Measurements from ENCODE around the gene KCNIP3.

Gene KCNIP3

DNA sequence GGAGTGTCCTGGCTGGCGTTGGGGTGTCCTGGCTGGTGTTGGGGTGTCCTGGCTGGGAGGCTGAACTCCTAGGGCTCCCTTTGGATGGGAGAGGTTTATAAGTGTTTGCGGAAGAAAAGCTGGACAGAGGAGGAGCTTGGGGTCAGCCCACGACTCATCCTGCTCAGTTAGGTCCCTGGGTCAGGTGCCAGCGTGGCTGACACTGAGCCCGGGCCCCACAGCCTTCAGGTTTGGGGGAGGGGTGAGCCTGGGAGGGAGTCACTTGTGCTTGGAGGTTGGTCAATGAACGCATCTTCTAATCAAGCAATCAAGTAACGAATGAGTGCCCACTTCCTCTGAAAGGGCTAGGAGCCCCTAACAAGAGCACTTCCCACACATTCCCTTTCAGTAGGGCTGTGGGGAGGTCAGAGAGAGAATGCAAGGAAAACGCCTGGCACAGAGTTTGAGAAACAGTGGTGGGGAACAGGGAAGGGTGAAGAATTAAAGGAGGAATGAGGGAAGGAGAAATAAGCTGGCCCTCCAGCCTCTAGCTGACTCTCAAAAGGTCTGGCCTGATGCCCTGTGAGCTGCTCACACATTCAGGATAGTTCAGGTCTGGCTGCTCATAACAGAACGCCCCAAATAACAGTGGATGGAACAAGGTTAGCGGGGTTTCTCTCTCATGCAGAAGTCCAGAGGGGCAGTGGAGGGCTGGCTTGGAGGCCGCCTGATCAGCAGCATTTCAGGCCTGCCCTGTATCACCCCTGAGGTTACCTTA lies 670 bp downstream of the KCNIP3 start:
- FAIRE-seq = no peak

DNA sequence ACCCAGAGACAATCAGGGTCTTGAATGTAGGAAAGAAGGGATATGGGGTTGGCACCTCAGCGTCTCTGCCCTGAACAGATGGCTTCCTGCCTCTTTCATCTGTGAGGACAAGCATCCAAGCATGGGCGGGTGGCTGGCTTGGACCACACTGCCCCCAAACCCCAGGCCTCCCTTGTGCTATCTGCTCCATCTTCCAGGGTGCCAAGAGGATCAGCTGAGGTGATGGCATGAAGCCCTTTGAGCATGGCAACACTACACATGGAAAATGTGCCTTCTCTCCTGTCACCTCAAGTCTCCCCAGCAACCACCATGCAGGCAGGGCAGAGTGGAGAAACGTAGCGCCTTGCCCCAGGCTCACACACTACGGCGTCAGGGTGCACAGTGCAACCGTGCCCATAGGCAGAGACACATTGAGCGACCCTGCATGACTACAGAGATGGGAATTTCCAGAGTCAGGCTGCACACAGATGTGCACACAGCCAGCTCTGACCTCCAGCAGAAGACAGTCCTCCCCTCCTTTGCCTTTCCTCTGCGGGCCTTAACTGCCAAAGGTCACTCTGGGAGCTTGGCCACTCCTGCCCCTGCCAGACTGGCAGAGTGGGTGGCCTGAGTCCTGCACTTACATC lies 1.5 kb downstream of the KCNIP3 start:
- FAIRE-seq = no peak

DNA sequence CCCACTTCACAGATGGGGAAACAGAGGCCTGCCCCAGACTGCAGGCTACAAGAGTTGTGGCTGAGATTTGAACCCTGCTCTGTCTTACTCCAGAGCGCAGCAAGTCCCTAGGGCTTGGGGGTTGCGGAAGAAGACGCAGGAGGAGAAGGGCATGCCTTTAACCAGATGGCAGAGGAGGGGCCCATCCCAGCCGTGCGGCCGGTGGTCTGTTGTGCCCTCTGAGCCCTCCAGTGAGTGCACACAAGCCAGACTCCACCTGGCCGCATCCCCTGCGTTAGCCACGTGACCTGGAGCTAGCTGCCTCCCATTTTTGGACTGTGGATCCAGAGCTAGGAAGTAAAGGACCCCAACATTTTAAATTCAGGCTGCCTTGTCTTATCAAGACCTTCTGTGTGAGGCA lies 2.8 kb downstream of the KCNIP3 start:
- no peak for FAIRE-seq

DNA sequence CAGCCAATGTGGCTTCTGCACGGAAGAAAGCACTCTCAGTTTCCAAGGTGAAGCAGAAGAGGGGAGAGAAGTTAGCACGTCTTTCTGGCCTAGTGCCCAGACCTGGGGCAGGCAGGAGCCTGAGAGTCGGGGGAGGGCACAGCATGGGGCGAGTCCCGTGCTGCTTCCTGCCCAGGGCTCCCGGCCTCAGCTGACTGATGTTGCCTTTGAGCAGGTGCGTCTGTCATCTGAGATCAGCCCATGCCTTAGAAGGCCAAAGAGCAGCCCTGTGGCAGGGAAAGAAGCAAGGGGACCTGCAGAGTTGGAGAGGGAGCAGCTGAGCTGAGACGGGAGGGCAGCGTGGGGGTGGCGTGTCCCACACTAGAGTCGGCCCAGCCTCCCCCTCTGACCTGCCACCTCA lies 3.3 kb downstream of the KCNIP3 start:
- FAIRE-seq = no peak

DNA sequence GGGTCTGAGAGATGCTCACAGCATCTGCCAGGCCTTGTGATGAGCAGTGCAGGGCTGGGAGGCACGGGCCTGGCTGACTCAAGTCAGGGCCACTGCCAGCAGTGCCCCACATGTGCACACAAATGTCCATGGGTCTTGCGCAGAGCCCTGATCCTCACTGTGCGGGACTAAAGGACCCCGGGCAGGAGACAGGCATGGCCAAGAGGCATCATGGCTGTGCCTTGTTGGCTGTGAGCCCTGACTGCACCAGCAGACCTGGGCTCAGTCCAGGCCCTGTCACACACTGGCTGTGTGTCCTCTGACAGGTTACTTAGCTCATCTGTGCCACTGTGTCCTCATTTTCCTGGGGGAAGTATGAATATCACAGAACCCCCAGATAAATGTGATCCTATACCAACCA lies 4.0 kb downstream of the KCNIP3 start:
- FAIRE-seq = no peak

DNA sequence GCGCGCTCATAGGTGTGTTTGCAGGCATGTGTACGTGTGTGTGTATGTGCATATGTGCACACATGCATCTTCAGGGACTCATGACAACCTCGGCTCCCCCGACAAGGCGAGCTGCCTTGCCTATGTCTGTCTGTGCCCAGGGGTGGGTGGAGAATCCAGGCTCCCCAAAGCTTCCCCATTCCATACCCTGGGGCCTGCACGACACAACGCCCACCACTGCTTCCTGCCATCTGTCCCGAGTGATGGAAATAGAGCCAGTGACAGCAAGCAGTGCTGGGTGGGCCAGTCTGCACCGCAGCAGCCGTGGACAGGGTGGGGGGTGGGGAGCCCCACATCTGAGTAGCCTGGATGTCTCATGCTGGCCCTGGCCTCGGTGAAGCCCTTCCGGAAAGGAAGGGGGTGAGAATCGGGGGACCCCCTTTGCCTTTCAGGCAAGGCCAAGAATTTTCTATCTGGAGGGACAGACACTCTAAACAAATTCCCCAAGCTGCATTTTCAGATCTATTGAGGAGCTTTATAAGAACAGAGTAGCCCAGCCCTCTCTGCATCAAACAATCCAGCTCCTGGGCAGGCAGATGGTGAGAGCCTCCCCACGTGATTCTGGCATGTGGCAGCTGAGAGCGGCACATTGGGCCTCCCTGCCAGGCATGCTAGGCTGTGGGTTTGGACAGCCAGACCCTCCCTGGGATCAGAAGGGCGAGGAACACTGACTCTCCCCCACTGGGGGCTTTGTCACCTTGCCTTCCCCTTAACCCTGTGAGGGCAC lies 4.9 kb downstream of the KCNIP3 start:
- no peak for FAIRE-seq

DNA sequence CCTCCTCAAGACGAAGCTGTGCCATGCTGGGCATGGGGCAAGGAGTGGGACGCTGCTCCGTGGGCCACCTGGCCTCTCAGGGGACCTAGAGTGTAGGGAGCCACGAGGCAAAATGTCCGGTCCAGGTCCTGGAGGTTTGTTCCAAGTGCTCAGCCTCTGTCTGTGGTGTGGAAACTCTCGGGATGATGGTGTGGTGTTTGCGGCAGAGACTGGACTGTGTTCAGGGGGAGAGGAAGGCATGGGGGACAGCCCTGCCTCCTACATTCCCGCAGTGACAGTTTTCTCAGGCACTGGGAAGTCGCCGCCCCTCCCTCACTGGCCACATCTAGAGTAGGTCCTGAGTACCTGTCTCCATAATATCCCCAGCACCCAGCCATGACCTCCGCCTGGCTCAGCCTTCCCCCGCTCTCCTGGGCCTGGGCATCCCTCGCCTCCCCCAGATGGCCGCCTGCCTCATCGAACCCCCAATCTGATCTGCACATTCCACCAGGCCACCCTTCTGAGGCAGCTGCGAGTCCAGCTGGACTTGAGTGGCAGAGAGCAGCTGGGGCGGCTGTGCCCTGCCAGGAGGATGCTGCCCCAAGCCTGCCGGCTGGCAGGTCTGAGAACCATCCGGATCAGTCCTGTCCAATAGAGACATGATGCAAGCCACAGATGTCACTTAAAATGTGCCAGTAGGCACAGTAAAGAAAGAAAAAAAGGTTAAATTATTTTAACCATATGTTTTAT lies 6.2 kb downstream of the KCNIP3 start:
- FAIRE-seq = no peak

DNA sequence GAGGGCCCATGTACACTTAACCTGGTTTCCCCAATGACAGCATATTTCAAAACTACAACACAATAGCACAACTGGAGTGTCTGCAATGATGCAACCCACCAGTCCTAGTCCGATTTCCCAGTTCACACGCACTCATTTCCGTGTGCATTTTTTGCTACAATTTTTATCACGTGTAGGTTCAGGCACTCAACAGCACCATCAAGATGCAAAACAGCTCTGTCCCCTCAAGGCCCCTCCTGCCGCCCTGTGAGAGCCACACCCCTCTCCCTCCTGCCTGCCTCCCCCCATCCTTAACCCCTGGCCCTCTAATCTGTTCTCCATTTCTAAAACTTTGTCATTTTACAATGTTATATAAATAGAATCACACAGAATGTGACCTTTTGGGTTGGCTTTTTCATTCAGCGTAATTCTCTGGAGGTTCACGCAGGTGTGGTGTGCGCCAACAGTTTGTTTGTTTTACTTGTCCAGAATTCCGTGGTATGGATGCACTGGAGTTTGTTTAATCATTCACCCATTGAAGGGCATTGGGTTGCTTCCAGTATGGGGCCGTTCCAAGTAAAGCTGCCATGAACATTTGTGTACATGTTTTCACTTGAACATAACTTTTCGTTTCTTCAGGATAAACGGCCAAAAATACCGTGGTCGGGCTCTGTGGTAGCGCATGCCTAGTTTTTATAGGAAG lies 8.4 kb downstream of the KCNIP3 start:
- FAIRE-seq = no peak

DNA sequence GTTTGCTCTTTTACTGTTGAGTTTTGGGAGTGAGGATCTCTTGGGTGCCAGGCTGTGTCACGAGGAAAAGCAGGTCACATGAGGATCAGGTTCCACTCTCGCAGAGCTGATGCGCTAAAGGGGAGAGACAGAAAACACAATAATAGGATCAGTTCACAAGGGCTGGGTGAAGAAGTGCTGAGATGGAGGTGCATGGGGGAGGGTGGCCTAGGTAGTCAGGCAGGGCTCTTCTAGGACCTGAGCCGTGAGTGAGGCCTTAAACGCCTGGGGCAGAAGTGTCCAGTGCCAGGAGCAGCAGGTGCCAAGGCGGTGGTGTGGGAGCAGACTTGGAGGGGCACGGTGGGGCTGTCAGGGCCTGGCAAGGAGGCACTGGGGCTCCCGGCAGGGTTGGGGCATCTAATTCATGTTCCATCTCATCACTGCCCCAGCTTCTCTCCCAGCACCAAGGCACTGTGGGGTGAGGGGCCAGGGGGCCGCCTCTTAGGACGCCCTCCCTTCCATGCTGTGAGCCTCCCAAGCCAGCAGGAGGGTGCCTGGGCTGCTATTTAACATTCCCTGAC lies 9.3 kb downstream of the KCNIP3 start:
- no peak for FAIRE-seq

DNA sequence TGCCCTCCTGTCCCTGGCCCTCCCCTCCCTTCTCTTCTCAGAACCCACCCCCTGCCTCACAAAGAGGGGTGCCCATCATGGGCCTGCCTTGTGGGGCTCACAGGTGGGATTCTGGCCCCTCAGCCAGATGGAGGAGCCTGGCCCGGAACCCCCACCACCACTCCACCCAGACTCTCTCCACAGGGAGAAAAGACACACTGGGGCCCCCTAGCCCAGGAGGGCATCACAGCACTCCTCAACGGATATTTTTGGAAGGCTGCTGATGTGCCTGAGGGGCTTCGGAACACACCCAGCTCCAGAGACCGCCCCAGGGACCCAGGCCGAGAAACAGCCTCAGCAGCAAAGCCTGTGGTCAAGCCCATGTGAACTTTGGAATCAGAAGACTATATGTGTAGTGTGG lies 9.9 kb downstream of the KCNIP3 start:
- FAIRE-seq = no peak

DNA sequence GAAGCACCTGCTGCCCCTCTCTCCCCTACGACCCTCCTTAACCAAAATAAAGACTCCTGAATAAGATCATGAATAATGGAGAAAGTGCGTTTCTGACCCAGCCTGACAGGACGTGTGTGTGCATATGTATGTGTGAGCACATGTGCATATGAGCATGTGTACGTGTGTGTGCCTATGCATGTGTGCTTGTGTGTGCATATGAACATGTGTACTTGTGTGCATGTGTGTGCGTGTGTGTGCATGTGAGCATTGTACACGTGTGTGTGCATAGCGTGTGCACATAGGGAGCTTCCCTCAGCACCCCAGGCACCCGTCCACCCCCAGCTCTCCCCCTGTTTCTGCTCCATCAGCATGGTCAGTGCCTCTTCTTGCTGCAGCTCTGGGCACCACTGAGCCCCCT lies 10.7 kb downstream of the KCNIP3 start:
- no peak for FAIRE-seq

DNA sequence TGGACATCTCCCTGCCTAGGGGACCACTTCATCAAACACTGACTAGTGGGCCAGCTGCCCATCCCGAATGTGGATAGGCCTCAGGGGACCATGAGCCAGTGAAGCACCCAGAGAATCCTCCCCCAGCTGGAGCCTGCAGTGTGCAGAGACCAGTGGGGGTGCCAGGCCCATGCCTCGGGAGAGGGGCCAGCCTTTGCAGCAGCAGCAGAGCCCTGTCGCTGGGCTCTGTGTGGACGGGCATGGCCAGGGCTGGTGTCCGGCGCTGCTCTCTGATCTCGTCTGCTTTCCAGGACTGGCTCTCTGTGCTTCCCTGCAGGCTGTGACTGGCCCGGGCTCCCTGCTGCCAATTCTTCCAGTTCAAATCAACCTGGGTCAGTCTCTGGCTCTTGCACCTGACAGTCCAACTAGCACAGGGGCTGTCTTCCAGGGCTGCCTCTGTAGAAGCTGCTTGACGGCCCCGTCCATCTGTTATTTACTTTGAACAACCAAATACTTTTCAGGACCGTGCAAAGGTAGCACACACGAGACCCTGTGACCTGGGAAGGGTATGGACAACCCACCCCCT lies 11.4 kb downstream of the KCNIP3 start:
- FAIRE-seq = no peak

DNA sequence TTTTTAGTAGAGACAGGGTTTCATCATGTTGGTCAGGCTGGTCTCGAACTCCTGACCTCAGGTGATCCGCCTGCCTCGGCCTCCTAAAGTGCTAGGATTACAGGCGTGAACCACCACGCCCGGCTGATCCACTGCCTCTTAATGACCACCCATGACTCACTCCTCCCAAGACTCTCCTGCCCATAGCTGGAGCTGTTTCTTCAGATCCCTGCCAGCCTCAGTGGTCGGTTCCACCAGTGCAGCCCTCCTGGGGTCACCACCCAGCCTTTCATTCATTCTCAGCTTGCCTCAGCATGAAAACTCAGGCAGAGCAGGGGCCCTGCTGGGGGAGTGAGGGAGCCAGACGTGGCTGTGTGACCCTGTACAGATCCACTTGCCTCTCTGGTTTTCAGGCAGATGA lies 12.5 kb downstream of the KCNIP3 start:
- FAIRE-seq = no peak

DNA sequence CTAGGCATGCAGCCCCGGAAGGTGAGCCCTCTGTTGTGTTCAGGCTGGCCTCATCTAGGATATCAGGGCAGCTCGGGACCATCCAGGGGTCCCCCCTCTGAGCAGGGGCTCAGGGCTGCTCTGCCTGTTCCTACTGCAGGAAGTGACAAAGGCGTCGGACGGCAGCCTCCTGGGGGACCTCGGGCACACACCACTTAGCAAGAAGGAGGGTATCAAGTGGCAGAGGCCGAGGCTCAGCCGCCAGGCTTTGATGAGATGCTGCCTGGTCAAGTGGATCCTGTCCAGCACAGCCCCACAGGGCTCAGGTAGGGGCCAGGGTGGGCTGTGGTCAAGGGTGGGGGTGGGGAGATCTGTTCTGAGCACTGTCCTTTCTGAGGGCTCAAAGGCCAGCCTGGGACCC lies 13.1 kb downstream of the KCNIP3 start:
- no peak for FAIRE-seq

DNA sequence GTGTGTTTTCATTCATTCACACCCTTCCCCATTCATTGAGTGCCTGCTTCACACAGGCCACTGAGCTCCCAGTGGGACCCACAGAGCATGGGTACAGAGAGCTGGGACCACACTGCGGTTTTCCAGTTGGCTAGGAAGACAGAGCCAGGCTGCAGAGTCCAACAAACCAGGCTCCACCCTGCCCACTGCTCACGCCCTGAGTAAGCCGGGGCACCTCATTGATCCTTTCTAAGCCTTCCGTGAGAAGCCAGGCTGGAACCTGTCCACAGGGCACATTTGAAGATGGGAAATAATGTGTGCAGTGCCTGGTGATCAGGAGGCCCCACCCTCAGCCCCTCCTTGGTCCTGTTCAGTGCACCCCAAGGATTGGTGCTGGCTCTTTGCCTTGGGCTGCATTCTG lies 13.5 kb downstream of the KCNIP3 start:
- no peak for FAIRE-seq

DNA sequence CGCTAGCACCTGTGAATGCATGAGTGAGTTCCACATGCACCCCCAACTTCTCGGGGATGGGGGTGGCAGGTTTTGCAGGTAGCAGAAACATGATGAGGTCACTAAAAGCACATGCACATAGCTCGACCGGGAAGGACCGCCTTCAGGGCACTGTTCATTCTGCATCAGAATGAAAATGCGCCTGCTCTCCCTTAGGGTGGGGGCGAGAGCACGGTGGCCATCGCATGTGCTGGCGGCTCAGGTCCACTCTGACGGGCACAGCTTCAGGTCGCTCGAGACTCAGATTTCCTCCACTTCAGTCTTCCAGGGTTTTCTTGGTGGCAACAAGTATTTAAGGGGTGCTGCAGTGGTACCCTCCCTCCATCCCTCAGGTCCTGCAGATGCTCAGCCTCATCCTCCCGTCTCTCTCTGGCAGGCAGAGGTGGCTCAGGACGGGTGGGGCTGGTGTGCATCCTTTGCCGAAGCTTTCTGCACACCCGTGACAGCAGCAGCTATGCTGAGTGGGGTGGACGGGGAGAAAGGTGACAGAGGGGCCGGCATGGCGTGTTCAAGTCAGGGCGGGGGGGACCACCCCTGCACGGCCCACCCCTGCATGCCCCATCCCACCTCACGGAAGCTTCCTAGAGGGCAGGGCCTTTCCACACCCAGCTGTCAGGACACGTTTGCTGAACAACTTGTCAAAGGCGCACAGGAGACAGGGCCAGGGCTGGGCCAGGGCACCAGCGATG lies 14.8 kb downstream of the KCNIP3 start:
- FAIRE-seq = no peak

DNA sequence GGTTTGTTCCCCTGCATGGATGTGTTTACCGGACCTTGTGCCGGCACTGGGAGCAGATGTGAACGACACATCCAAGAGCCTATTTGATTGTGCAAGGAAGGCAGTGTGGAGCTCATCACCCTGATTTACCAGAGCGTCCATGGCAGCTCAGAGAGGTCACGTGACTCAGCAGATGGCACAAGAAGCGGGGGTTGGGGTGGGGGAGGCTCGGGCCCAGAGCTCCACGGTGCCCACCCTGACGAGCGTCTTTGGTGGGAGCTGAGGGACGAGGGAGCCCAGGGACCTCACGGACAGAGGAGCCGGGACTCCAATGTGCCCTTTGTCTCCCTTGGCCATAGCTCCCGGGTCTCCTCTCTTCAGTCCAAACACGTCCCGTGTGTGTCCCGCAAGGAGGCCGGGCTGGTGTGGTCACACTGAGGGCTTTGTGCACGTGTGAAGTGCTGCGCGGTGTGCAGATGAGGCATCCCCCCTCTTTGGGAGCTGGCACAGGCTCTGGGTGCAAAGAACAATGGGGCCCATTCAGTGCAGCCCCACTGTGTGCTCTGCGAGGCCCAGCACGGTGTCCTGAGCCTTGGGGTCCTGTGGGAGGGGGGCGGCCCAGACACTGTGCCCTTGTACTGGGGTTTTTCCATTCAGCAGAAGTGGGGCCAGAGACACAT lies 15.5 kb downstream of the KCNIP3 start:
- no peak for FAIRE-seq

DNA sequence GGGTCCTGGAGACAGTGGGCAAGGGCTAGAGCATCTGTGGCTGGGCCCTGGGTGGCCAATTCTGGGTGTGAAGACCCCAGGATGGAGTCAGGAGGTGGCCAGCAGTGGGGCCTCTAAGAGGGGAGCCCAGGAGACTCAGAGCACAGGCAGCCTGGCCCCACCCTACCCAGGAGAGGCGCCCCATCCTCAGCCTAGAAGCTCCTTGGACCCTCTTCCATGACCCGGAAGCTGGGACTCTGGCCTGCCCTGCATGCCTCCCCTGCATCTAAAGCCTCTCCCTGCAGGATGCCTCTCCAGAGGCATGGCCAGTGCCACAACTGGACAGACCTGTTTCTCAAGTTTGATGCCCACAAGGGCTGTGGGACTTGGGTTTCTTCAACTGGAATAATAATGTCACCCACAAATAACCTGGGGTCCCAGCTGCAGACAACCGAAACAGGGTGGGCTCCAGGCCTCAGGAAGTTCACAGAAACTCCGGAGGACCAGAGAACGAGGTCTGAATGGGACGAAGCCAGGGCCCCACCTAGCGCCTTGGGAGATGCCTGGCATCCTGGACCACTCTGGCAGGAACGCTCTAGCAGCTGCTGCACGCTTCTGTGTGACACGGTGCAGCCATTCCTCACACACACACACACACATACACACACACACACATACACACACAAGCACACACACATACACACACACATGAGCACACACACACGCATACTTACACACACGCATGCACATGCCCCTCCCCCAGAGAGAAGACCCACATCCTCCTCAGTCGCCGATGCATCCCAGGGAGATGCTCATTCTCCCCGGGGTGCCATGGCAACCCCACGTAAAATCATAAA lies 16.4 kb downstream of the KCNIP3 start:
- FAIRE-seq = no peak

DNA sequence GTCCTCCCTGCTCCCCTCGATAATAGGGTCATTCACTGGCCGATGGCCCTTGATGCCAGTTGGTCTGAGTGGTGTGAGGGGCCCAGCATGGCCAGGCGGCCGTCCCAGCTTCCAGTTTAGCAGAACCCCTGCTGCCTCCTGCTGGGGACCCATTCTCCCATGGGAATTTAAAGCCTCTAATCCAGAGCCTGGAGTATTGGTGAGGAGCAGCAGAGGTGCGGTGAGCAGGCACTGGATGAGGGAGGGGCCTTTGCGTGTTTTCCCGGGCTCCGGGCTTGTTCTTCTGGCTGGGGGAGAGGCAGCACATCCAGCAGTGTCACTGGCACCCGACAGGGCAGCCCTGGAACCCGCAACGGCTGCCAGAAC lies 17.4 kb downstream of the KCNIP3 start:
- no peak for FAIRE-seq

Measured in G401.6 (cell line).